Colonic mucosa (tissue), 4 donors: ENCODE data around the gene DLX4. TPM values are rescaled to one million over a fixed set of nuclear protein-coding genes. Genes with fewer than 3 reads are reported as not detected.

Experiments
- DNase-seq: peaks from one replicate; pipeline ENCODE4 v3.0.0-alpha.2; 2020
- H3K27ac ChIP-seq: fragments of 200-600 bp; one replicate; pipeline ENCODE4 v1.8.0; 2021
- H3K27me3 ChIP-seq: fragments of 200-600 bp; one replicate; pipeline ENCODE4 v1.8.0; 2021
- H3K36me3 ChIP-seq: fragments of 200-600 bp; one replicate; pipeline ENCODE4 v1.8.0; 2021
- H3K4me1 ChIP-seq: fragments of 200-600 bp; one replicate; pipeline ENCODE4 v1.8.0; 2021; ENCODE audit warnings: mild to moderate bottlenecking
- H3K4me3 ChIP-seq: fragments of 200-600 bp; one replicate; pipeline ENCODE4 v1.8.0; 2021
- H3K9ac ChIP-seq, 2 donors: one replicate each; pipeline ENCODE4 v1.7.0; 2013; ENCODE audit warnings: control low read depth in 2 of 2, low read depth in 2 of 2, low read length in 2 of 2
- H3K9me3 ChIP-seq: fragments of 200-600 bp; one replicate; pipeline ENCODE4 v1.8.0; 2021
- intact Hi-C: fragments of 100-400 bp; cut with DNase I; formaldehyde crosslinking; loops from one replicate; pipeline ENCODE4 v1.14.1; 2022
- total RNA-seq, 2 donors: library from RNA; stranded (reverse); fragmentation: NEBNext Ultra II Directional in 1 of 2; extraction: Animal tissue kit (Norgen Biotek cat#: 25700) in 1 of 2; gene quantifications; one replicate each; pipeline ENCODE4 v1.2.1, GENCODE V29; 2021
- TF ChIP-seq, protein P1 (sequence below): fragments of 200-600 bp; IDR thresholded peaks from one replicate; pipeline ENCODE4 v1.8.0; 2022; ENCODE audit warnings: antibody characterized with exemption, mild to moderate bottlenecking
- donor health status: healthy.
- donor health status: DM: no; HTN: no; CAD: no.
- donor health status: DM: no; HTN: no; CAD: no.

The DLX4 gene, protein sequence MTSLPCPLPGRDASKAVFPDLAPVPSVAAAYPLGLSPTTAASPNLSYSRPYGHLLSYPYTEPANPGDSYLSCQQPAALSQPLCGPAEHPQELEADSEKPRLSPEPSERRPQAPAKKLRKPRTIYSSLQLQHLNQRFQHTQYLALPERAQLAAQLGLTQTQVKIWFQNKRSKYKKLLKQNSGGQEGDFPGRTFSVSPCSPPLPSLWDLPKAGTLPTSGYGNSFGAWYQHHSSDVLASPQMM
- under 1 TPM in 1 of 2 donors, not detected in 1; 0.49 TPM for total RNA-seq

DNA sequence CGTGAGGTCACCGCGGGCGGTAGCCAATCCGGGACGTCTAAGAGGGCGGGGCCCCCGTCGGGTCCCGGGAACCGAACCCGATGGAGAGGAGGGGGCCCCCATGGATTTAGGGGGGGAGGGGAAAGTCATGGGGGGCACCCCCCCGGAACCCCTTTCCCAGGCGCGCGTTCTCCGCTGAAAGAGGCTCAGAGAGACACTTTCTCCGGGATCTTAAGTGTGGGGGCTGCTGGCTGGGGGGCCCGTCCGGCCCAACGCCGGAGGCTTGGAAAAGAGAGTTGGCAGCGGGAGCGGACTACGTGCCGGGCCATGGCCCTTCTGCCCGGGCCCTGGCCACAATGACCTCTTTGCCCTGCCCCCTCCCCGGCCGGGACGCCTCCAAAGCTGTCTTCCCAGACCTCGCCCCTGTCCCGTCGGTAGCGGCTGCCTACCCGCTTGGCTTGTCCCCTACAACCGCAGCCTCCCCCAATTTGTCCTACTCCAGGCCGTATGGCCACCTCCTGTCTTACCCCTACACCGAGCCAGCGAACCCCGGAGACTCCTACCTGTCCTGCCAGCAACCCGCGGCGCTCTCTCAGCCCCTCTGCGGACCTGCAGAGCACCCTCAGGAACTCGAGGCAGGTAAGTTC lies at the start of gene DLX4:
DLX4 (plus strand) TSS at position 57 of the 626 bp plus-strand sequence; CDS start at position 336, 279 bp downstream.
- no peak within 1 kb of the TSS for H3K9ac ChIP-seq
- TF ChIP-seq, protein P1, sequence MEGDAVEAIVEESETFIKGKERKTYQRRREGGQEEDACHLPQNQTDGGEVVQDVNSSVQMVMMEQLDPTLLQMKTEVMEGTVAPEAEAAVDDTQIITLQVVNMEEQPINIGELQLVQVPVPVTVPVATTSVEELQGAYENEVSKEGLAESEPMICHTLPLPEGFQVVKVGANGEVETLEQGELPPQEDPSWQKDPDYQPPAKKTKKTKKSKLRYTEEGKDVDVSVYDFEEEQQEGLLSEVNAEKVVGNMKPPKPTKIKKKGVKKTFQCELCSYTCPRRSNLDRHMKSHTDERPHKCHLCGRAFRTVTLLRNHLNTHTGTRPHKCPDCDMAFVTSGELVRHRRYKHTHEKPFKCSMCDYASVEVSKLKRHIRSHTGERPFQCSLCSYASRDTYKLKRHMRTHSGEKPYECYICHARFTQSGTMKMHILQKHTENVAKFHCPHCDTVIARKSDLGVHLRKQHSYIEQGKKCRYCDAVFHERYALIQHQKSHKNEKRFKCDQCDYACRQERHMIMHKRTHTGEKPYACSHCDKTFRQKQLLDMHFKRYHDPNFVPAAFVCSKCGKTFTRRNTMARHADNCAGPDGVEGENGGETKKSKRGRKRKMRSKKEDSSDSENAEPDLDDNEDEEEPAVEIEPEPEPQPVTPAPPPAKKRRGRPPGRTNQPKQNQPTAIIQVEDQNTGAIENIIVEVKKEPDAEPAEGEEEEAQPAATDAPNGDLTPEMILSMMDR: no peak
- no peaks in the 10 kb centered on the region for H3K9me3 ChIP-seq
- no peaks in the 10 kb centered on the region for H3K36me3 ChIP-seq
- intact Hi-C loops: no loop called here
- peaks cover 93% of the 10 kb centered on the region for H3K27me3 ChIP-seq
- no peak within 1 kb of the TSS for H3K27ac ChIP-seq
- peaks cover 7% of the 10 kb centered on the region for H3K4me1 ChIP-seq
- peak within 1 kb of the TSS; percentile 50 for H3K4me3 ChIP-seq
- no peak for DNase-seq

DNA sequence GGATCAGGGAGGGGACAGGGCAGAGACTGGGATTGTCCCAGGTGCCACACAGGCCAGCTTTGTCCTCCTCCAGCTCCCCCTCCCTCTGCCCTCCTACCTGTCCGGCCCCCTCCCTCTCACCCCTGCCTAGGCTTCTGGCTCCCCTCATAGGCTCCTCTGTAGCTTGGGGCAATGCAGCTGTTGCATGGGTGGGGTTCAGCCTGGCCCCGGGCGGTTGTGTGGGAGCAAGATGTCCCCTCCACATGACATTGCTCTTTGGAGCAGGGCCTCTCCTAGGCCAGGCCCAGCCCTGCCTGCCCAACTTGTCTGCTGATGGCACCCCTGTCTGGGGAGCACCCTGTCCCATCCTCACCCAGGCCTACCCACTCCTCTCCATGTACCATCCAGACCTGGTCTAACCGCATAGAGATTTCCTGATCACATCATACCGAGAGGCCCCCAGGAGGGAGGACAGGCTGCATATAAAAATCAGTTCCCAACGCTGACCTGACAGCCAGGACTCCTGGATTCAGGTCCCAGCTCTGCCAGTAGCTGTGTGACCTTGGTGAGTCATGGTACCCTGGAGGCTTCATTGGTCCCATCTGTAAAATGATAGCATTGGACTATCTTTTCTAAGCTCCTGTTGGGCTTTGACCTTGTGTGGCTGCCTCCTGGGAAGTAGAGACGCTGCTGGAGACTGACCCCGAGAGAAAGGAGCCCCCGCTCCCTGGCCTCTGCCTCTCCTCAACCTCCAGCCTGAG lies 48.8 kb upstream of the DLX4 start:
- no peak overlapping the region for H3K4me3 ChIP-seq
- DNase-seq: no peak
- H3K9me3 ChIP-seq: no peaks in the 10 kb centered on the region
- H3K9ac ChIP-seq: no peak overlapping the region
- no peak overlapping the region for H3K27ac ChIP-seq
- H3K4me1 ChIP-seq: no peaks in the 10 kb centered on the region
- intact Hi-C loops: no loop called here
- TF ChIP-seq, protein P1: no peak
- no peaks in the 10 kb centered on the region for H3K27me3 ChIP-seq
- no peaks in the 10 kb centered on the region for H3K36me3 ChIP-seq

DNA sequence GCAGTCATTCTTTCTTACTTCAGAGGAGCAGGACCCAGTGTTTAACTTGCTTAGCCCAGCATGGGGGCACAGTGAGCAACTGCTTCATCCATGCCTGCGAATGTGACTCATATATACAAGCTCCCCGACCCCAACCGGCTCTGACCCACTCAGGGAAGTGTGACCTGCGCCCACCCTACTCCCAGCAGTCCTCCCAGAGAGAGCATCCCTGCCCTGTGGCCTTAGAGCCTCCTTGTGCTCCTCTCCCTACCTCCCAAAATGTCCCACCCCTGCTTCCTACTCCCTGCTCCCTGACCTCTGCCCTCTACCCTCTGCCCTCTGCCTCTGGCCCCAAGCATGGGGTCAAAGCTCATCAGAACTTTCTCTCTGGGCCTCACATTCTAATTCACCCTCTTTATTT lies 46.9 kb upstream of the DLX4 start:
- no peak for DNase-seq
- no peak overlapping the region for H3K9ac ChIP-seq
- TF ChIP-seq, protein P1: no peak

DNA sequence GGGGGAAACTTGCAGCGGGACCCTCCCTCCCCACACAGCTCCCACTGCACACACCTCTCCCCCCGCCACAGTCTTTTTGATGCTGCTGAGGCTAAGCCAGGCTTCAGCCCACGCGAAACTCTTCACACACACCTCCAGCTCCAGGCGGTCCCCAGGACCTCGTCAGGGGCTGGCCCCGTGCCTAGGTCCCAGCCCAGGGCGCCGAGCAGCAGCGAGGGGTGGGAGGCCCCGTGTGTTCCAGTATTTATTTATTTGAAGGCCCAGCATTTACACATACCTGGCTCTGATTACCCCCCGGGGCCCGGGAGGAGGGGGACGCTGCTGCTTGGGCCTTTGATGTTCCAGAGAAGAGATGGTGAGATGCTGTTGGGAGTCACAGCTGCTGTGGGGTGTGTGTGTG lies 44.9 kb upstream of the DLX4 start:
- Histone ChIP-seq H3K36me3 (no peaks in the 10 kb centered on the region), H3K27me3 (no peaks in the 10 kb centered on the region), H3K9ac (no peak overlapping the region), H3K4me1 (no peaks in the 10 kb centered on the region), H3K9me3 (no peaks in the 10 kb centered on the region), H3K27ac (no peak overlapping the region), H3K4me3 (no peak overlapping the region)
- TF ChIP-seq, protein P1: no peak
- intact Hi-C loops: no loop called here
- DNase-seq: no peak

More for the DNA sequence above, 46.9 kb upstream of the DLX4 start:
- Histone ChIP-seq H3K9me3 (no peaks in the 10 kb centered on the region), H3K4me1 (no peaks in the 10 kb centered on the region), H3K36me3 (no peaks in the 10 kb centered on the region), H3K27ac (no peak overlapping the region), H3K27me3 (no peaks in the 10 kb centered on the region), H3K4me3 (no peak overlapping the region)
- intact Hi-C loops: no loop called here

DNA sequence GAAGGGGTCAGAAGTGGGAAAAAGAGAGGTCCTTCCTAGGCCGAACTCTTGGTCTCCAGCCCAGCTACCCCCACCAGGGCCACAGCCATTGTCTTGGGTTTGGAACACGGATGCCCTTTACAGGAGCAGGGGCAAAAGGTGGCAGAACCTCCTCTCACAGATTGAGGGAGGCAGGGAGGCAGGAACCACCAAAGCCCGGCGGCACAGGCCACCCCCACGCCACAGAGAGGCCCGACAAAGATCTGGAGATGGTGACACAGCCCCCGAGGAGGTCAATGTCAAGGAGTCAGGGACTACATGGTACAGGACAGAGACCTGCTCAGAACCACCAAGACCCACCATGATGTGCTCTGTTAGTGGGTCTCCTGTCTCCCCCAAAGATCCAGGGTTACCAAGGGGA lies 44.4 kb upstream of the DLX4 start:
- TF ChIP-seq, protein P1: no peak
- H3K27me3 ChIP-seq: no peaks in the 10 kb centered on the region
- H3K36me3 ChIP-seq: no peaks in the 10 kb centered on the region
- DNase-seq: no peak
- H3K4me3 ChIP-seq: no peak overlapping the region
- no peaks in the 10 kb centered on the region for H3K9me3 ChIP-seq
- intact Hi-C loops: no loop called here
- H3K9ac ChIP-seq: no peak overlapping the region
- no peaks in the 10 kb centered on the region for H3K4me1 ChIP-seq
- H3K27ac ChIP-seq: no peak overlapping the region
